ENCODE results near the gene ATG14. TPM values are rescaled to one million over a fixed set of nuclear protein-coding genes. Genes with fewer than 3 reads are reported as not detected.

Gene ATG14
- total and polyA plus RNA-seq, 2 experiments from 2014 or later: 3.8 to 14.7 TPM

DNA sequence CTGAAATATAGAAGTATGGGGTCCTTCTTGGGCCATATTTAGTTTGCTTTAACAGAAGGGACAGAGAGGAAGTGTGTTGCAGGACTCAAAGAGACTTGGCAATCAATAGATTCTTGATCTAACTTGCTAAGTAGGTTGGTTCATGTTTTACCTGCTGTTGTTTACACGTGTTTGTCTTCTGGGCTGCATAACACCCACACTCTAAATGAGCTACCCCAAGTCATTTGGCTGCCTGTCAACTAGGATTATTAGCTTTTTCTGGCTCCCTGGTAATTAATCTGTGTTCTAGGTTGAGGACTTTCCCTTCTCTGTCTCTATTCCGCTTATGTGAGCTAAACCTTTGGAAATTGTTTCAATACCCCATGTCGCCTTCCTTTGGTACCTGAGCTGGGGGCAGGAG, 38.9 kb upstream of the ATG14 start:
- no peak overlapping the region for H3K4me2 ChIP-seq (ENCODE audit: unreplicated experiment)
- H3K27me3 ChIP-seq (replicated peaks; ENCODE audit: insufficient read depth): no peaks in the 10 kb centered on the region
- H3K4me3 ChIP-seq: no peak overlapping the region
- H3F3A ChIP-seq (ENCODE audit: insufficient read depth): peaks cover 36% of the 10 kb centered on the region
- in situ Hi-C loops (cut with MboI): no loop called here
- H3K4me1 ChIP-seq (ENCODE audit: insufficient read depth): peaks cover 40% of the 10 kb centered on the region
- no peak for TF ChIP-seq EZH2 (IDR thresholded peaks at IDR 0.05; ENCODE audit: insufficient read depth, poor library complexity, severe bottlenecking)
- TF ChIP-seq EZH2phosphoT487 (IDR thresholded peaks at IDR 0.05; ENCODE audit: insufficient read depth, low read depth): no peak
- H4K20me1 ChIP-seq (ENCODE audit: insufficient read depth): no peaks in the 10 kb centered on the region
- no peak for DNase-seq
- no peak overlapping the region for H2AFZ ChIP-seq
- H3K36me3 ChIP-seq (ENCODE audit: low read depth): no peaks in the 10 kb centered on the region
- H3K27ac ChIP-seq: no peak overlapping the region
- no peak overlapping the region for H3K9ac ChIP-seq
- WGBS, 2 experiments (ENCODE audit: low coverage in 1 of 2, low lambda C conversion rate in 2 of 2, missing lambda C conversion rate in 2 of 2): 73 to 81% methylated on average over 3 of the region's 3 CpGs
- H3K79me2 ChIP-seq (ENCODE audit: insufficient read depth): no peaks in the 10 kb centered on the region
- H3K9me2 ChIP-seq (ENCODE audit: insufficient read depth): no peaks in the 10 kb centered on the region
- no peaks in the 10 kb centered on the region for H3K9me3 ChIP-seq (ENCODE audit: low read depth)

DNA sequence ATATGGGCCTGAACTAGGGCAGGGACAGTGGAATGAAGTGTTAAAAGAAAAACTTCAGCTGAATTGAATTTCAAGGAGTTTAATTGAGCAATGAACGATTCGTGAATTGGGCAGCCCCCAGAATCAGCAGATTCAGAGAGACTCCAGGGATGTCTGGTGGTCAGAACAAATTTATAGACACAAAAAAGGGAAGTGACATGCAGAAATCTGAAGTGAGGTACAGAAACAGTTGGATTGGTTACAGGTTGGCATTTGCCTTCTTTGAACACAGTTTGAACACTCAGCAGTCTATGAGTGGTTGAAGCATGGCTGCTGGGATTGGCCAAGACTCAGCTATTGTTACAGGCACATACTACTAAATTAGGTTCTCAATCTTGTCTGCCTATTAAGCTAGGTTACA, 38.5 kb upstream of the ATG14 start:
- Histone ChIP-seq H3K4me1 (ENCODE audit: insufficient read depth) (peaks cover 40% of the 10 kb centered on the region), H3K4me3 (no peak overlapping the region), H3F3A (ENCODE audit: insufficient read depth) (peaks cover 36% of the 10 kb centered on the region), H3K79me2 (ENCODE audit: insufficient read depth) (no peaks in the 10 kb centered on the region), H3K9me2 (ENCODE audit: insufficient read depth) (no peaks in the 10 kb centered on the region), H3K9me3 (ENCODE audit: low read depth) (no peaks in the 10 kb centered on the region), H3K27me3 (replicated peaks; ENCODE audit: insufficient read depth) (no peaks in the 10 kb centered on the region), H3K36me3 (ENCODE audit: low read depth) (no peaks in the 10 kb centered on the region), H2AFZ (no peak overlapping the region), H3K27ac (no peak overlapping the region), H4K20me1 (ENCODE audit: insufficient read depth) (no peaks in the 10 kb centered on the region), H3K4me2 (ENCODE audit: unreplicated experiment) (no peak overlapping the region), H3K9ac (no peak overlapping the region)
- WGBS, 2 experiments (ENCODE audit: low coverage in 1 of 2, low lambda C conversion rate in 2 of 2, missing lambda C conversion rate in 2 of 2): 86 to 89% methylated on average over 2 of the region's 2 CpGs
- in situ Hi-C loops (cut with MboI): no loop called here
- no peak for TF ChIP-seq EZH2phosphoT487 (IDR thresholded peaks at IDR 0.05; ENCODE audit: insufficient read depth, low read depth)
- TF ChIP-seq EZH2 (IDR thresholded peaks at IDR 0.05; ENCODE audit: insufficient read depth, poor library complexity, severe bottlenecking): no peak
- DNase-seq: no peak

DNA sequence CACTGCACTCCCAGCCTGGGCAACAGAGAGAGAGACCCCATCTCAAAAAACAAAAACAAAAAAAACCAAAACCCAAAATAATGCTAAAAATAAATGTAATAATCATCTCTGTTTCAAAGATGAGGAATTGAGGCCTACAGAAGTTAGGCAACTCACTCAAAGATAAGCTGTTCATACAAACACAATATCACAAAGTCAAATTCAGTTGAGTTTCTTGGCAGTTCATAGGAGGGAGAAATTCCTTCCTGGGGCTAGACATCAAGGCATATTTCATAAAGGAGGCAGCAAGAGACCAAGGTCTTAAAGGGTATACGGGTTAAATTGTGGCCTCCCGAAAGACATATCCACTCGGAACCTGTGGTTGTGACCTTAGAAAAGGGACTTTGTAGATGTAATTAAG, 37.5 kb upstream of the ATG14 start:
- H3K9ac ChIP-seq: no peak overlapping the region
- H3K4me1 ChIP-seq (ENCODE audit: insufficient read depth): peaks cover 33% of the 10 kb centered on the region
- no peaks in the 10 kb centered on the region for H3K9me2 ChIP-seq (ENCODE audit: insufficient read depth)
- H3K36me3 ChIP-seq (ENCODE audit: low read depth): no peaks in the 10 kb centered on the region
- no peak for DNase-seq
- no peaks in the 10 kb centered on the region for H4K20me1 ChIP-seq (ENCODE audit: insufficient read depth)
- no peaks in the 10 kb centered on the region for H3K27me3 ChIP-seq (replicated peaks; ENCODE audit: insufficient read depth)
- TF ChIP-seq EZH2 (IDR thresholded peaks at IDR 0.05; ENCODE audit: insufficient read depth, poor library complexity, severe bottlenecking): no peak
- TF ChIP-seq EZH2phosphoT487 (IDR thresholded peaks at IDR 0.05; ENCODE audit: insufficient read depth, low read depth): no peak
- H3K4me3 ChIP-seq: no peak overlapping the region
- no peak overlapping the region for H3K4me2 ChIP-seq (ENCODE audit: unreplicated experiment)
- no peaks in the 10 kb centered on the region for H3K9me3 ChIP-seq (ENCODE audit: low read depth)
- H3K27ac ChIP-seq: no peak overlapping the region; the same call in 1 of the 2 replicates
- peaks cover 34% of the 10 kb centered on the region for H3F3A ChIP-seq (ENCODE audit: insufficient read depth)
- 71 to 74% methylated on average over 3 of the region's 3 CpGs for WGBS, 2 experiments (ENCODE audit: low coverage in 1 of 2, low lambda C conversion rate in 2 of 2, missing lambda C conversion rate in 2 of 2)
- in situ Hi-C loops (cut with MboI): loop anchor here (25.0 kb wide), 2 partner anchors 188 to 1038 kb away; no protein-coding TSS in a partner anchor
- H2AFZ ChIP-seq: no peak overlapping the region
- no peaks in the 10 kb centered on the region for H3K79me2 ChIP-seq (ENCODE audit: insufficient read depth)

DNA sequence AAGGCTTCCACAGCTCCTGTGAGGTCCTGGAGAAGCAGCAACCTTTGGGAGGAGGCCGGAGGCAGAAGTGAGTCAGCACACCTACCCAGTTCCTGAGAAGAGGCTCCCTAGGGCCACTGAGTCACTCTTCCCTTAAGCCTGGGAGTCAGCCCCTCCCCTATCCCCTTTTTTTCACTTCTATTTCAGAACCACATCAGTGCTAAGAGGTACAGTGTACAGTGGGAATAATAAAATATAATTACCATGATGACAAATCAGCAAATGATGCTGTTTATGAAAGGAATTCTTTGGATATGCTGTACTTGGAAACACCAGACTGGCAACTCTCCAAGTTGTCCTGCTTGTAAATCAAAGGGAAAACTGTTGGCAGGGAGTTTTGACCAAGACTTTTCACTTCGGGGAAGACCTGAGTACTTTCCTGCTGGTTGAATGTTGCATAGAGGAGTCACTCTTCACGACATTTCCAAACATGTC, 36.5 kb upstream of the ATG14 start:
- Histone ChIP-seq H3K9me3 (ENCODE audit: low read depth) (no peaks in the 10 kb centered on the region), H3K27me3 (replicated peaks; ENCODE audit: insufficient read depth) (no peaks in the 10 kb centered on the region), H3K36me3 (ENCODE audit: low read depth) (no peaks in the 10 kb centered on the region), H3K79me2 (ENCODE audit: insufficient read depth) (no peaks in the 10 kb centered on the region), H3K4me2 (ENCODE audit: unreplicated experiment) (peak overlapping the region; percentile 69), H3K27ac (peak overlapping the region; percentile 72), H2AFZ (no peak overlapping the region), H3K9me2 (ENCODE audit: insufficient read depth) (no peaks in the 10 kb centered on the region), H3F3A (ENCODE audit: insufficient read depth) (peaks cover 31% of the 10 kb centered on the region), H3K4me3 (0 out of 2 replicates have a peak overlapping the region, but pooled peaks have one; percentile 11), H3K9ac (no peak overlapping the region; the same call in 1 of the 2 replicates), H3K4me1 (ENCODE audit: insufficient read depth) (peaks cover 31% of the 10 kb centered on the region), H4K20me1 (ENCODE audit: insufficient read depth) (no peaks in the 10 kb centered on the region)
- DNase-seq: peak; percentile 98
- 0% methylated on average over 3 of the region's 3 CpGs for WGBS, 2 experiments (ENCODE audit: low coverage in 1 of 2, low lambda C conversion rate in 2 of 2, missing lambda C conversion rate in 2 of 2)
- in situ Hi-C loops (cut with MboI): loop anchor here (25.0 kb wide), 2 partner anchors 189 to 1039 kb away; no protein-coding TSS in a partner anchor
- no peak for TF ChIP-seq EZH2 (IDR thresholded peaks at IDR 0.05; ENCODE audit: insufficient read depth, poor library complexity, severe bottlenecking)
- peak; percentile 94 for TF ChIP-seq EZH2phosphoT487 (IDR thresholded peaks at IDR 0.05; ENCODE audit: insufficient read depth, low read depth)

Measured in GM23248 (cell line).